Stimulated activated CD4-positive, alpha-beta T cell treated with anti-CD3 and anti-CD28 coated beads, Interleukin-15, amount 100 ng/mL, for 24 hours (primary cell): Measurements from ENCODE around the gene ESPNL.
A peak's percentile ranks its signal among the peaks of the same experiment; 100 is the strongest.

Source experiments
- DNase-seq: peaks from one replicate; pipeline ENCODE4 v3.0.0-alpha.2; 2020

ESPNL gene

GRCh38 chr2:238130696-238131628 is 30.8 kb downstream of the ESPNL start:
- no peak for DNase-seq

- no peak for DNase-seq
Observed at GRCh38 chr2:238131761-238132462, 31.8 kb downstream of the ESPNL start.

- DNase-seq, result no peak
Observed at GRCh38 chr2:238132463-238133450, 32.6 kb downstream of the ESPNL start.

GRCh38 chr2:238133499-238134392 is 33.6 kb downstream of the ESPNL start:
- DNase-seq, result no peak

GRCh38 chr2:238134393-238134785 is 34.2 kb downstream of the ESPNL start:
- no peak for DNase-seq

GRCh38 chr2:238135601-238136150 is 35.5 kb downstream of the ESPNL start:
- no peak for DNase-seq

GRCh38 chr2:238136820-238137537 is 36.8 kb downstream of the ESPNL start:
- no peak for DNase-seq

- DNase-seq, result no peak
Observed at GRCh38 chr2:238137885-238138284, 37.7 kb downstream of the ESPNL start.

GRCh38 chr2:238138331-238139195 is 38.4 kb downstream of the ESPNL start, which contains the start of gene KLHL30:
KLHL30 (plus strand) TSS chr2:238138668; CDS start chr2:238140755, 2,087 bp downstream.
- DNase-seq, result no peak

- DNase-seq, result peak; percentile 60
Observed at GRCh38 chr2:238139196-238140039, 39.3 kb downstream of the ESPNL start.

GRCh38 chr2:238140040-238140439 is 39.9 kb downstream of the ESPNL start:
- DNase-seq, result no peak

GRCh38 chr2:238140721-238141540 is 40.8 kb downstream of the ESPNL start:
- no peak for DNase-seq

- no peak for DNase-seq
Observed at GRCh38 chr2:238141541-238142318, 41.6 kb downstream of the ESPNL start.

GRCh38 chr2:238142382-238143205 is 42.5 kb downstream of the ESPNL start:
- DNase-seq, result no peak

- DNase-seq, result peak; percentile 25
Observed at GRCh38 chr2:238143239-238143951, 43.3 kb downstream of the ESPNL start.
